Transverse colon (tissue), 4 donors: ENCODE results near the gene ZNF850. TPM values are rescaled to one million over a fixed set of nuclear protein-coding genes. Genes with fewer than 3 reads are reported as not detected.

Source experiments
- DNase-seq: peaks from one replicate; pipeline ENCODE4 v3.0.0-alpha.2; 2019
- H3K27ac ChIP-seq, 4 donors: fragments of 200-600 bp; sonication (generic); 2 replicates each; pipeline ENCODE4 v1.5.1; 2016 to 2018; ENCODE audit warnings: inconsistent platforms in 4 of 4
- H3K27me3 ChIP-seq: fragments of 200-600 bp; sonication (generic); 2 replicates; pipeline ENCODE4 v1.5.1; 2017; ENCODE audit warnings: inconsistent platforms
- H3K36me3 ChIP-seq, 4 donors: fragments of 200-600 bp; sonication (generic); 2 replicates each; pipeline ENCODE4 v1.5.1; 2017 to 2019; ENCODE audit warnings: inconsistent platforms in 4 of 4
- H3K4me1 ChIP-seq, 4 donors: fragments of 200-600 bp; sonication (generic); 2 replicates each; pipeline ENCODE4 v1.5.1; 2017 to 2020; ENCODE audit warnings: inconsistent platforms in 4 of 4
- H3K4me3 ChIP-seq, 4 donors: fragments of 200-600 bp; sonication (generic); 1 replicate in 1 of 4; 2 replicates in 3 of 4; pipeline versions ENCODE4 v1.5.1 to v1.6.1; 2017 to 2019; ENCODE audit warnings: inconsistent platforms in 4 of 4
- H3K9me3 ChIP-seq, 2 donors: fragments of 200-600 bp; sonication (generic); 2 replicates each; pipeline ENCODE4 v1.5.1; 2017 to 2019; ENCODE audit warnings: inconsistent platforms in 2 of 2
- EP300 ChIP-seq: sonication (generic); formaldehyde crosslinking; IDR thresholded peaks from one replicate; pipeline ENCODE4 v1.6.1; 2017; ENCODE audit warnings: antibody characterized with exemption, low read depth
- POLR2A ChIP-seq: fragments of 450-650 bp; IDR thresholded peaks from one replicate; pipeline ENCODE4 v1.6.1; 2016; ENCODE audit warnings: antibody characterized with exemption, mild to moderate bottlenecking, moderate library complexity
- POLR2AphosphoS5 ChIP-seq, 3 donors: sonication (generic); formaldehyde crosslinking; IDR thresholded peaks; one replicate each; pipeline ENCODE4 v1.6.1; 2016; ENCODE audit warnings: antibody characterized with exemption in 3 of 3
- WGBS, 2 donors: methylation state at CpG; one replicate each; pipeline ENCODE4 v1.1.5; 2018; ENCODE audit warnings: low coverage in 1 of 2; 5-methylcytosine and 5-hydroxymethylcytosine counted together
- in situ Hi-C, 4 donors: fragments of 200-750 bp; cut with MboI; loops; one replicate each; pipeline versions ENCODE4 v1.15.0 to v1.15.1; 2017; ENCODE audit warnings: low sequenced_read_pairs in 3 of 4, low pct_ligation_motif_present in 1 of 4, low pct_unique_long_range_greater_than_20kb in 1 of 4
- intact Hi-C: fragments of 100-400 bp; cut with DNase I; formaldehyde crosslinking; loops from one replicate; pipeline ENCODE4 v1.15.1; 2023; ENCODE audit warnings: low total_unique reads
- total RNA-seq, 4 donors: library from RNA; depleted of rRNA; stranded (reverse); fragments of >200 nt; gene quantifications; one replicate each; pipeline ENCODE4 v1.1.0, GENCODE V29; 2016
- TF ChIP-seq, protein P1 (sequence below), 5 experiments: fragments of 200-600 bp in 3 of 5; fragments of 450-650 bp in 2 of 5; sonication (generic) in 3 of 5; IDR thresholded peaks; 1 replicate in 2 of 5; 2 replicates in 3 of 5; pipeline ENCODE4 v1.5.1; 2016 to 2017; ENCODE audit warnings: antibody characterized with exemption in 5 of 5, inconsistent platforms in 3 of 5, mild to moderate bottlenecking in 2 of 5, moderate library complexity in 1 of 5

The ZNF850 gene
- total RNA-seq, 4 donors from 2014 or later, result 0.75 to 2.2 (median 1.4) TPM

DNA sequence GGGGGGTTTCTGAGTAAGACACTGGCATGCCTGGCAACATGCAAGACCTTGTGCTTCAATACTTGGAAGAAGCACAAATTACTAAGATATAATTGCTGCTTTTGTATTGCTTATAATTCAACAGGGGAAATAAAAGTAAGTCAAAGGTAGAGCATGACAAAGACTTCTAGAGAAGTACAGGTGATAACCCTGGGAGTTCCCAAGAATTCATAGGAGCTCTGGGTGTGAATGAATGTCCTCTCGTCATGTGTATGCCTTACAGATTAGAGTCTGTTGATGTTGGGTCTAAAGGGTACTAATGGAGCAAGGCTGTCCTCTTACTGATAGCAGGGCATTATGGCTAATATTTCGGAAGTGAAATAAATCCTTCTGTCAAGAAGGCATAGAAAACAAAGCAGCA, 98.4 kb downstream of the ZNF850 start:
- 89 to 100% methylated on average over 2 of the region's 2 CpGs for WGBS, 2 donors

DNA sequence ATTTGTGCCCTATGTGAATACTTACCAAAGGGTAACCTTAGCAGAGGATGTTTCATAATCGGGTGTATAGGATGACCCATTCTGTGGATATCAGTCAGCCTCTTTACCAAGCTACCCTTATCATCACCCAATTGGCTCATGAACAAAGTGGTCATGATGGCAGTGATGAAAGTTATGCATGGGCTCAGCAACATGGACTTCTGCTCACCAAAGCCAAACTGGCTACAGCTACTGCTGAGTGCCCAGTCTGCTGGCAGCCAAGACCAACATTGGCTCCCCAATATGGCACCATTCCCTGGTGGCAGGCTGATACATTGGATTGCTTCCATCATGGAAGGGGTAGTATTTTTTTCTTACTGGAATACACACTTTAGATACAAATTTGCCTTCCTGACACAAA, 100.2 kb downstream of the ZNF850 start:
- WGBS, 2 donors, result 100% methylated on average over 1 of the region's 1 CpG
- in situ Hi-C loops (no loop called here), intact Hi-C loops (no loop called here)
- Histone ChIP-seq H3K27me3 (no peaks in the 10 kb centered on the region), H3K36me3 (no peaks in the 10 kb centered on the region), H3K4me1 (peaks cover 0 to 7% (median 0%) of the 10 kb centered on the region in 4 donors), H3K9me3 (peaks cover 9 to 27% of the 10 kb centered on the region in 2 donors), H3K4me3 (no peak overlapping the region), H3K27ac (no peak overlapping the region)
- TF ChIP-seq, protein P1, sequence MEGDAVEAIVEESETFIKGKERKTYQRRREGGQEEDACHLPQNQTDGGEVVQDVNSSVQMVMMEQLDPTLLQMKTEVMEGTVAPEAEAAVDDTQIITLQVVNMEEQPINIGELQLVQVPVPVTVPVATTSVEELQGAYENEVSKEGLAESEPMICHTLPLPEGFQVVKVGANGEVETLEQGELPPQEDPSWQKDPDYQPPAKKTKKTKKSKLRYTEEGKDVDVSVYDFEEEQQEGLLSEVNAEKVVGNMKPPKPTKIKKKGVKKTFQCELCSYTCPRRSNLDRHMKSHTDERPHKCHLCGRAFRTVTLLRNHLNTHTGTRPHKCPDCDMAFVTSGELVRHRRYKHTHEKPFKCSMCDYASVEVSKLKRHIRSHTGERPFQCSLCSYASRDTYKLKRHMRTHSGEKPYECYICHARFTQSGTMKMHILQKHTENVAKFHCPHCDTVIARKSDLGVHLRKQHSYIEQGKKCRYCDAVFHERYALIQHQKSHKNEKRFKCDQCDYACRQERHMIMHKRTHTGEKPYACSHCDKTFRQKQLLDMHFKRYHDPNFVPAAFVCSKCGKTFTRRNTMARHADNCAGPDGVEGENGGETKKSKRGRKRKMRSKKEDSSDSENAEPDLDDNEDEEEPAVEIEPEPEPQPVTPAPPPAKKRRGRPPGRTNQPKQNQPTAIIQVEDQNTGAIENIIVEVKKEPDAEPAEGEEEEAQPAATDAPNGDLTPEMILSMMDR (IDR thresholded peaks at IDR 0.05), result no peak
- TF ChIP-seq POLR2A, result no peak
- TF ChIP-seq EP300, result no peak
- no peak for TF ChIP-seq POLR2AphosphoS5 (IDR thresholded peaks at IDR 0.05)
- DNase-seq, result no peak

More for the DNA sequence above, 98.4 kb downstream of the ZNF850 start:
- H3K4me3 ChIP-seq, result no peak overlapping the region
- in situ Hi-C loops (no loop called here), intact Hi-C loops (no loop called here)
- no peaks in the 10 kb centered on the region for H3K27me3 ChIP-seq
- H3K36me3 ChIP-seq, result peaks cover 0 to 10% (median 5%) of the 10 kb centered on the region in 4 donors
- peaks cover 21 to 43% of the 10 kb centered on the region in 2 donors for H3K9me3 ChIP-seq
- no peak for DNase-seq
- TF ChIP-seq EP300 (no peak), POLR2AphosphoS5 (IDR thresholded peaks at IDR 0.05) (no peak), POLR2A (no peak)
- TF ChIP-seq, protein P1 (IDR thresholded peaks at IDR 0.05), result no peak
- no peak overlapping the region for H3K27ac ChIP-seq
- no peaks in the 10 kb centered on the region for H3K4me1 ChIP-seq

DNA sequence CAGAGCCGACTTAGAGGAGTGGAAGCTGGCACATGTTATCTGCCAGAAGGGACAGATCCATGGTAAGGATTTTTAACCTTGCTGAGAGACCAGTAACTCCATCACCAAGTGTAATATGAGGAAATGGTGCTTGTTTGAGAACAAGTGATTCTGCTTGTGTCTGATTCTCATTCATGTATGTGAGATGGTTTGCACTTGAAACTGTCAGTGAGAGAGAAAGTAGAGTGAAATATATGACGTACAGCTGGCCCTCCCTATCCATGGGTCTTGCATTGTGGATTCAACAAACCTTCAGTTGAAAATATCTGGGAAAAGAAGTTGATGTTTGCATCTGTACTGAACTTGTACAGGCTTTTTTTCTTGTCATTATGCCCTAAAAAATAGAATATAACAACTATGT, 104.0 kb downstream of the ZNF850 start:
- H3K4me3 ChIP-seq, result no peak overlapping the region
- H3K4me1 ChIP-seq, result peaks cover 0 to 14% (median 6%) of the 10 kb centered on the region in 4 donors
- H3K36me3 ChIP-seq, result peaks cover 0 to 9% (median 5%) of the 10 kb centered on the region in 4 donors
- DNase-seq, result no peak
- WGBS, 2 donors, result 92 to 96% methylated on average over 1 to 2 of the region's 2 CpGs
- TF ChIP-seq POLR2A, result no peak
- TF ChIP-seq POLR2AphosphoS5 (IDR thresholded peaks at IDR 0.05), result no peak
- TF ChIP-seq, protein P1 (IDR thresholded peaks at IDR 0.05), result no peak
- TF ChIP-seq EP300, result no peak
- intact Hi-C loops, result no loop called here
- in situ Hi-C loops, result no loop called here
- H3K27me3 ChIP-seq, result no peaks in the 10 kb centered on the region
- peaks cover 3 to 25% of the 10 kb centered on the region in 2 donors for H3K9me3 ChIP-seq
- H3K27ac ChIP-seq, result no peak overlapping the region

DNA sequence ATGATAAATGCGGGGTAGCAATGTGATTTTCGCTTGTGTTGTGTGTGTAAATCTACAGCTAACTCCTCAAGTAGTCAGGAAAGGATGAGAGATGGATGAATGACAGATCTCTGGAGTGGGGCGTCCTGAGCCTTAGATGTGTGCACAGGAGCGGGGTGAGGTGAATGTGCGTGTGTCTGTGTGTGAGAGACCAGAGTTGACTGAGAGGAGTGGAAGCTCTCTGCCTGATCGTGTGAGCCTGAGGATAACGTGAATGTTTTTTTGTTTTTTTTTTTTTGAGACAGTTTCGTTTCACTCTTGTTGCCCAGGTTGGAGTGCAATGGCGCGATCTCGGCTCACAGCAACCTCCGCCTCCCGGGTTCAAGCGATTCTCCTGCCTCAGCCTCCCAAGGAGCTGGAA, 106.8 kb downstream of the ZNF850 start:
- intact Hi-C loops (no loop called here), in situ Hi-C loops (no loop called here)
- TF ChIP-seq, protein P1 (IDR thresholded peaks at IDR 0.05), result no peak
- no peak for TF ChIP-seq EP300
- no peak for TF ChIP-seq POLR2A
- TF ChIP-seq POLR2AphosphoS5 (IDR thresholded peaks at IDR 0.05), result no peak
- H3K4me1 ChIP-seq, result peaks cover 0 to 14% (median 6%) of the 10 kb centered on the region in 4 donors
- peak overlapping the region; percentile 49 to 82 (median 70) for H3K4me3 ChIP-seq
- DNase-seq, result no peak
- H3K9me3 ChIP-seq, result peaks cover 17 to 20% of the 10 kb centered on the region in 2 donors
- no peak overlapping the region for H3K27ac ChIP-seq
- H3K36me3 ChIP-seq, result peaks cover 0 to 35% (median 8%) of the 10 kb centered on the region in 4 donors
- WGBS, 2 donors, result 72 to 92% methylated on average over 7 to 14 of the region's 14 CpGs
- H3K27me3 ChIP-seq, result no peaks in the 10 kb centered on the region

Other genes starting within 250 kb of the ZNF850 start
- 10 to 100 TPM in 1 of 4 donors, 1 to 10 TPM in 3; 2.6 to 11.1 (median 7.4) TPM for gene ZNF260, start 244.5 kb downstream of the ZNF850 start, total RNA-seq
- gene ZNF529, start 199.5 kb downstream of the ZNF850 start, total RNA-seq, result 1 to 10 TPM; 1.8 to 8.3 (median 4.9) TPM
- 1 to 10 TPM in 2 of 4 donors, under 1 TPM in 1, not detected in 1; 0.40 to 2.5 (median 2.0) TPM for gene ZNF382, start 167.5 kb downstream of the ZNF850 start, total RNA-seq
- 10 to 100 TPM in 1 of 4 donors, 1 to 10 TPM in 2, not detected in 1; 5.2 to 12.7 (median 6.0) TPM for gene ZNF461, start 106.0 kb downstream of the ZNF850 start, total RNA-seq
- gene ZNF567, start 85.2 kb downstream of the ZNF850 start, total RNA-seq, result 10 to 100 TPM in 1 of 4 donors, 1 to 10 TPM in 3; 4.8 to 10.1 (median 8.5) TPM
- gene ZNF790, start 65.6 kb upstream of the ZNF850 start, total RNA-seq, result 1 to 10 TPM in 2 of 4 donors, under 1 TPM in 1, not detected in 1; 0.60 to 5.1 (median 4.8) TPM
- 1 to 10 TPM; 3.4 to 5.9 (median 4.7) TPM for gene ZNF345, start 78.1 kb upstream of the ZNF850 start, total RNA-seq
- 1 to 10 TPM in 3 of 4 donors, under 1 TPM in 1; 0.20 to 1.9 (median 1.7) TPM for gene ZNF829, start 143.5 kb upstream of the ZNF850 start, total RNA-seq
- 100 to 1,000 TPM in 1 of 4 donors, 1 to 10 TPM in 2, not detected in 1; 3.0 to 102 (median 5.2) TPM for gene ZNF568, start 143.5 kb upstream of the ZNF850 start, total RNA-seq